A549 (cell line): ENCODE measurements around the gene ATAT1. TPM values are rescaled to one million over a fixed set of nuclear protein-coding genes. Genes with fewer than 3 reads are reported as not detected.

Experiments used
- ATAC-seq, 2 experiments: fragments of 200-7000 bp in 1 of 2; fragments of >200 bp in 1 of 2; cut with Nextera tagmentation in 1 of 2; cut with Tn5 transposase in 1 of 2; 3 replicates each; pipeline versions ENCODE4 v1.8.0 to v1.9.1; 2018 to 2020; ENCODE audit warnings: mild to moderate bottlenecking in 1 of 2, moderate library complexity in 1 of 2
- CTCF ChIA-PET: fragments of 300-600 bp; sonication (Branson Sonifier 250); formaldehyde crosslinking; extraction: SDS; loops from one replicate; lab custom pipeline; 2021; ENCODE audit warnings: antibody characterized with exemption, inconsistent platforms; lab: Yijun Ruan, JAX
- POLR2A ChIA-PET: fragments of 350-600 bp; formaldehyde crosslinking; extraction: SDS; loops from one replicate; lab custom pipeline; 2021; ENCODE audit warnings: antibody characterized with exemption, inconsistent platforms; lab: Yijun Ruan, JAX
- DNase-seq, 2 experiments: peaks; one replicate each; pipeline versions ENCODE4 v3.0.0 to v3.0.0-alpha.2; 2011 to 2016; ENCODE audit warnings: low read depth in 1 of 2, low spot score in 1 of 2
- FAIRE-seq: peaks from 2 replicates; lab custom pipeline; 2011; peaks lifted over from hg19 to GRCh38; lab: Jason Lieb, UNC
- H3K27ac ChIP-seq, 2 experiments: fragments of >200 bp; sonication (Bioruptor Twin); formaldehyde crosslinking; 3 replicates each; pipeline ENCODE4 v1.5.1; 2016 to 2017
- H3K4me1 ChIP-seq: fragments of >200 bp; sonication (Bioruptor Twin); formaldehyde crosslinking; 3 replicates; pipeline ENCODE4 v1.6.1; 2016
- H3K4me2 ChIP-seq: fragments of >200 bp; sonication (Bioruptor Twin); formaldehyde crosslinking; 3 replicates; pipeline ENCODE4 v1.6.1; 2016
- H3K4me3 ChIP-seq: fragments of >200 bp; sonication (Bioruptor Twin); formaldehyde crosslinking; 3 replicates; pipeline ENCODE4 v1.5.1; 2016
- H3K9me3 ChIP-seq: fragments of >200 bp; sonication (Bioruptor Twin); formaldehyde crosslinking; 3 replicates; pipeline ENCODE4 v1.6.1; 2016
- BHLHE40 ChIP-seq: IDR thresholded peaks from 2 replicates; pipeline ENCODE4 v1.6.1; 2012; ENCODE audit warnings: low read depth, low read length, inconsistent platforms
- CBX8 ChIP-seq: fragments of 200-600 bp; sonication (generic); IDR thresholded peaks from 2 replicates; pipeline ENCODE4 v1.6.1; 2016
- CEBPB ChIP-seq, 2 experiments: fragments of >200 bp in 1 of 2; sonication (Bioruptor Twin) in 1 of 2; formaldehyde crosslinking in 1 of 2; IDR thresholded peaks; 2 replicates each; pipeline ENCODE4 v1.6.1; 2012 to 2016
- CHD2 ChIP-seq: fragments of 150-350 bp; IDR thresholded peaks from 2 replicates; pipeline ENCODE4 v1.6.1; 2014; ENCODE audit warnings: low read length; ENCODE audit not compliant: partially characterized antibody
- EHF ChIP-seq: fragments of 250-450 bp; sonication (Bioruptor Pico); IDR thresholded peaks from 2 replicates; pipeline ENCODE4 v1.5.0; 2020; ENCODE audit warnings: mild to moderate bottlenecking
- ESRRA ChIP-seq: fragments of 150-350 bp; IDR thresholded peaks from 2 replicates; pipeline ENCODE4 v1.6.1; 2014; ENCODE audit warnings: mild to moderate bottlenecking, low read length, borderline replicate concordance
- HEYL ChIP-seq: fragments of 250-450 bp; sonication (Bioruptor Pico); IDR thresholded peaks from 2 replicates; pipeline ENCODE4 v1.8.0; 2021; ENCODE audit warnings: mild to moderate bottlenecking, moderate library complexity
- HOXB13 ChIP-seq: fragments of 250-450 bp; sonication (Bioruptor Pico); IDR thresholded peaks from 2 replicates; pipeline ENCODE4 v1.5.0; 2020; ENCODE audit warnings: low read depth, mild to moderate bottlenecking, moderate library complexity
- JUN ChIP-seq, 2 experiments: fragments of >200 bp; sonication (Bioruptor Twin); formaldehyde crosslinking; IDR thresholded peaks; 2 replicates in 1 of 2; 3 replicates in 1 of 2; pipeline ENCODE4 v1.6.1; 2016 to 2017
- MYC ChIP-seq: IDR thresholded peaks from 2 replicates; pipeline ENCODE4 v1.6.1; 2012; ENCODE audit warnings: mild to moderate bottlenecking, inconsistent platforms, low read length, improper control_type of control experiment, borderline replicate concordance
- NR3C1 ChIP-seq: fragments of >200 bp; sonication (Bioruptor Twin); formaldehyde crosslinking; IDR thresholded peaks from 3 replicates; pipeline ENCODE4 v1.6.1; 2017
- PBX3 ChIP-seq: IDR thresholded peaks from 2 replicates; pipeline ENCODE4 v1.6.1; 2012
- RARB ChIP-seq: fragments of 250-450 bp; sonication (Bioruptor Pico); IDR thresholded peaks from 2 replicates; pipeline ENCODE4 v1.8.0; 2021; ENCODE audit warnings: mild to moderate bottlenecking, moderate library complexity
- RFX5 ChIP-seq: fragments of 450-650 bp; IDR thresholded peaks from 2 replicates; pipeline ENCODE4 v1.7.1; 2014; ENCODE audit warnings: antibody characterized with exemption, mild to moderate bottlenecking, moderate library complexity
- RNF2 ChIP-seq: fragments of 200-600 bp; sonication (generic); IDR thresholded peaks from 2 replicates; pipeline ENCODE4 v1.6.1; 2016; ENCODE audit warnings: low read depth, mild to moderate bottlenecking, antibody characterized with exemption, moderate library complexity, borderline replicate concordance
- SREBF2 ChIP-seq: fragments of 450-650 bp; IDR thresholded peaks from 2 replicates; pipeline ENCODE4 v1.6.1; 2014; ENCODE audit warnings: mild to moderate bottlenecking, moderate library complexity
- TP53 ChIP-seq: fragments of 250-450 bp; sonication (Bioruptor Pico); IDR thresholded peaks from 2 replicates; pipeline ENCODE4 v1.5.0; 2021; ENCODE audit warnings: mild to moderate bottlenecking, moderate library complexity
- USF2 ChIP-seq: fragments of 450-650 bp; IDR thresholded peaks from 2 replicates; pipeline ENCODE4 v1.6.1; 2014; ENCODE audit warnings: antibody characterized with exemption
- ZC3H11A ChIP-seq: fragments of 450-650 bp; IDR thresholded peaks from 2 replicates; pipeline ENCODE4 v1.6.1; 2014; ENCODE audit warnings: antibody characterized with exemption, mild to moderate bottlenecking
- WGBS: methylation state at CpG from one replicate; pipeline ENCODE4 v1.1.6; 2017; ENCODE audit errors: missing lambda C conversion rate; 5-methylcytosine and 5-hydroxymethylcytosine counted together
- polyA plus RNA-seq, 4 experiments: library from polyadenylated mRNA; depleted of rRNA in 3 of 4; stranded (reverse); fragments of >200 nt; fragmentation: RNase III in 1 of 4; extraction: RNeasy Plus Mini Kit Qiagen cat#74134 plus additional on column Dnase treatment in 1 of 4; gene quantifications; 2 replicates in 3 of 4; 3 replicates in 1 of 4; pipeline ENCODE4 v1.2.3, GENCODE V29; 2011 to 2017

The ATAT1 gene
- polyA plus RNA-seq, 2 of the 4 experiments (the other 2 are of a cell fraction): 7.4 to 8.6 TPM

- no peaks in the 10 kb centered on the region for H3K4me1 ChIP-seq
- 93% methylated on average over 13 of the region's 13 CpGs for WGBS
- no peak for FAIRE-seq
- CTCF ChIA-PET: interaction anchor here (0.9 to 3.8 kb wide), 5 partner anchors 10 to 117 kb away, joined by 3 to 24 read pairs (median 3); no protein-coding TSS in a partner anchor
- H3K27ac ChIP-seq: no peak overlapping the region
- no peaks in the 10 kb centered on the region for H3K9me3 ChIP-seq
- POLR2A ChIA-PET: interaction anchor here (1.3 to 2.1 kb wide), 3 partner anchors 9 to 15 kb away, joined by 3 to 10 read pairs (median 9); no protein-coding TSS in a partner anchor
- no peak overlapping the region for H3K4me3 ChIP-seq
- H3K4me2 ChIP-seq: no peak overlapping the region
- TF ChIP-seq ZC3H11A (no peak), CBX8 (no peak), SREBF2 (no peak), HOXB13 (CRISPR knock-in tag) (no peak), ESRRA (no peak), HEYL (CRISPR knock-in tag) (no peak), JUN (IDR thresholded peaks at IDR 0.05) (no peak; a peak in 1 of 5 replicates), RNF2 (no peak)
- ATAC-seq: no peak
- DNase-seq: no peak
Observed at GRCh38 chr6:30599625-30600324, 26.9 kb upstream of the ATAT1 start.

GRCh38 chr6:30600451-30600961 is 26.2 kb upstream of the ATAT1 start:
- WGBS: 94% methylated on average over 9 of the region's 10 CpGs
- no peak for ATAC-seq
- CTCF ChIA-PET: interaction anchor here (0.9 to 1.6 kb wide), 5 partner anchors 10 to 117 kb away, joined by 3 to 4 read pairs (median 3); no protein-coding TSS in a partner anchor
- DNase-seq: peak in 1 of 2 experiments; percentile 26
- Histone ChIP-seq H3K4me2 (no peak overlapping the region), H3K4me1 (no peaks in the 10 kb centered on the region), H3K4me3 (no peak overlapping the region), H3K27ac (no peak overlapping the region), H3K9me3 (no peaks in the 10 kb centered on the region)
- no peak for FAIRE-seq
- no peak for TF ChIP-seq CEBPB (IDR thresholded peaks at IDR 0.05)
- TF ChIP-seq PBX3: no peak
- no peak for TF ChIP-seq CHD2
- no peak for TF ChIP-seq RFX5
- no peak for TF ChIP-seq USF2
- no peak for TF ChIP-seq TP53 (CRISPR knock-in tag)
- POLR2A ChIA-PET: interaction anchor here (0.9 to 2.1 kb wide), 4 partner anchors 10 to 29 kb away, joined by 3 to 10 read pairs (median 6); partner anchors contain the start of gene ABCF1

GRCh38 chr6:30601436-30601814 is 25.2 kb upstream of the ATAT1 start:
- 91% methylated on average over 6 of the region's 6 CpGs for WGBS
- CTCF ChIA-PET: interaction anchor here (1.6 kb wide), 1 partner anchor 56 kb away, joined by 4 read pairs; no protein-coding TSS in a partner anchor
- TF ChIP-seq HOXB13 (CRISPR knock-in tag) (no peak), EHF (no peak), RARB (CRISPR knock-in tag) (no peak), BHLHE40 (no peak), MYC (no peak), NR3C1 (no peak)
- POLR2A ChIA-PET: interaction anchor here (0.5 to 2.0 kb wide), 2 partner anchors 12 to 65 kb away, joined by 5 to 9 read pairs; no protein-coding TSS in a partner anchor
- Histone ChIP-seq H3K27ac (no peak overlapping the region), H3K9me3 (no peaks in the 10 kb centered on the region), H3K4me3 (no peak overlapping the region), H3K4me1 (no peaks in the 10 kb centered on the region), H3K4me2 (no peak overlapping the region)
- no peak for FAIRE-seq
- DNase-seq: no peak
- ATAC-seq: no peak
